ENCODE measurements around the gene MSRB3. TPM values are rescaled to one million over a fixed set of nuclear protein-coding genes. Genes with fewer than 3 reads are reported as not detected.

MSRB3 gene
- polyA plus RNA-seq, 1 of the 3 experiments (the other 2 are of a cell fraction), result 24.3 TPM

DNA sequence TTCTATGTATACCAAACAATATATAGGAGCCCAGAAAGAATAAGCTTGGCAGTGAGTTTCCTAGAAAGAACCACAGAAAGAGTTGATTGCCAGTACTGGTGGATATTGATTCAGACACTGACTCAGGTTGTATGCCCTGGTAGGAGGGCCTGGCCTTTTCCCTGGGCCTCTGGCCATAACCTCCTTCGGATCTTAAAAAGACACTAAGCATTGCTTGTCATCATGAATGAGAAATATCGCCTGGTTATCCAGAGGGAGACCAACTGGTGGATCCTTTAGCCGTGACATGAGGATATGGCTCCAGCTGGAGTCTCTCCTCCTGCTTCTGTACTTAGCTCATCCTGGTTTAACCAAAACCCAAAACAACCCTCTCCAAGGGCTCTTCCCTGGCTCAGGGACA lies 231.5 kb downstream of the MSRB3 start:
- no peak for DNase-seq
- H4K20me1 ChIP-seq (ENCODE audit: insufficient read depth), result no peaks in the 10 kb centered on the region
- H3K4me3 ChIP-seq (ENCODE audit: low read depth in 2 of 2, low read length in 1 of 2), result no peak overlapping the region
- H3F3A ChIP-seq (replicated peaks; ENCODE audit: insufficient read depth), result peaks cover 2% of the 10 kb centered on the region
- CTCF ChIA-PET, result no interaction called here
- TF ChIP-seq EP300 (IDR thresholded peaks at IDR 0.05; ENCODE audit: borderline replicate concordance in 1 of 2, low read depth in 1 of 2, low read length in 1 of 2) (no peak), GATA2 (CRISPR knock-in tag; IDR thresholded peaks at IDR 0.05) (no peak), SMC3 (IDR thresholded peaks at IDR 0.05; ENCODE audit: low read depth, low read length) (no peak), NRF1 (IDR thresholded peaks at IDR 0.05; ENCODE audit: low read depth, low read length) (no peak)
- TF ChIP-seq, protein P1, sequence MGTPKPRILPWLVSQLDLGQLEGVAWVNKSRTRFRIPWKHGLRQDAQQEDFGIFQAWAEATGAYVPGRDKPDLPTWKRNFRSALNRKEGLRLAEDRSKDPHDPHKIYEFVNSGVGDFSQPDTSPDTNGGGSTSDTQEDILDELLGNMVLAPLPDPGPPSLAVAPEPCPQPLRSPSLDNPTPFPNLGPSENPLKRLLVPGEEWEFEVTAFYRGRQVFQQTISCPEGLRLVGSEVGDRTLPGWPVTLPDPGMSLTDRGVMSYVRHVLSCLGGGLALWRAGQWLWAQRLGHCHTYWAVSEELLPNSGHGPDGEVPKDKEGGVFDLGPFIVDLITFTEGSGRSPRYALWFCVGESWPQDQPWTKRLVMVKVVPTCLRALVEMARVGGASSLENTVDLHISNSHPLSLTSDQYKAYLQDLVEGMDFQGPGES (IDR thresholded peaks at IDR 0.05; ENCODE audit: low read depth, low read length), result no peak
- 69% methylated on average over 3 of the region's 3 CpGs for WGBS (ENCODE audit: low lambda C conversion rate)
- no peaks in the 10 kb centered on the region for H3K36me3 ChIP-seq (replicated peaks in 1 of 2; ENCODE audit: control insufficient read depth in 1 of 2, insufficient read depth in 2 of 2, low read length in 1 of 2)
- no peaks in the 10 kb centered on the region for H3K79me2 ChIP-seq (ENCODE audit: insufficient read depth)
- no peaks in the 10 kb centered on the region for H3K9me2 ChIP-seq
- no peak overlapping the region for H3K4me2 ChIP-seq
- H3K9ac ChIP-seq, result no peak overlapping the region
- H3K27me3 ChIP-seq (ENCODE audit: insufficient read depth), result no peaks in the 10 kb centered on the region
- H3K27ac ChIP-seq (ENCODE audit: low read depth in 2 of 2, low read length in 1 of 2), result no peak overlapping the region; a peak in 1 of 4 replicates
- H3K9me3 ChIP-seq, result no peaks in the 10 kb centered on the region
- H2AFZ ChIP-seq (ENCODE audit: low read depth), result no peak overlapping the region
- peaks cover 0 to 2% of the 10 kb centered on the region in 2 experiments; a peak in 2 of 4 replicates for H3K4me1 ChIP-seq (ENCODE audit: control insufficient read depth in 1 of 2, insufficient read depth in 2 of 2, low read depth in 1 of 2, low read length in 1 of 2)
- POLR2A ChIA-PET, result no interaction called here

DNA sequence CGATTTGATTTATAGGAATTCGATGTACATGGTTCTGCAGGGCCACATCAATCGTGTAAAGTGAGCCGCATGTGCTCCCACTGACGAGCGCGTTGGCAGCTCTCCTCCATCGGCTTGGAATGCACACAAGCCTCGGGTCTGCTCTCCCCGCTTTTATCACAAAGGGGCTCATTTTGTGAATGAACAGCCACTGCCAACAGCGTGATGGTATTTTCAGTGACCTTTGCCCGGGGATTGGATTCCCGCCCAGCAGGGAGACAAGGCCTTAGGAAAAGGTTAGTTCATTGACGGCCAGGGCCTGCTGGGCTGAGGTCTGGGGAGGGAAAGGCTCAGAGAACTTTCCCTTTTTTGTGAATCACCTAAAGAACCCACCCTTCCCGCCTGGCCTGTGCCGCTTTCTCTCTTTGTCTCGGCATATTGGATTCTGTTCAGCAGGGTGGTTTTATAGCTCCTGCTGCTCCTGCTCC lies 232.1 kb downstream of the MSRB3 start:
- Histone ChIP-seq H3K9me3 (no peaks in the 10 kb centered on the region), H2AFZ (ENCODE audit: low read depth) (no peak overlapping the region), H3K27ac (ENCODE audit: low read depth in 2 of 2, low read length in 1 of 2) (peak overlapping the region in 1 of 2 experiments; percentile 4; a peak in 1 of 4 replicates), H3K79me2 (ENCODE audit: insufficient read depth) (no peaks in the 10 kb centered on the region), H3K9me2 (no peaks in the 10 kb centered on the region), H3F3A (replicated peaks; ENCODE audit: insufficient read depth) (peaks cover 7% of the 10 kb centered on the region), H3K27me3 (ENCODE audit: insufficient read depth) (no peaks in the 10 kb centered on the region), H3K4me2 (no peak overlapping the region), H3K9ac (no peak overlapping the region), H4K20me1 (ENCODE audit: insufficient read depth) (no peaks in the 10 kb centered on the region), H3K4me1 (ENCODE audit: control insufficient read depth in 1 of 2, insufficient read depth in 2 of 2, low read depth in 1 of 2, low read length in 1 of 2) (peaks cover 0 to 2% of the 10 kb centered on the region in 2 experiments; a peak in 2 of 4 replicates), H3K36me3 (replicated peaks in 1 of 2; ENCODE audit: control insufficient read depth in 1 of 2, insufficient read depth in 2 of 2, low read length in 1 of 2) (no peaks in the 10 kb centered on the region), H3K4me3 (ENCODE audit: low read depth in 2 of 2, low read length in 1 of 2) (no peak overlapping the region)
- TF ChIP-seq RFX5 (IDR thresholded peaks at IDR 0.05; ENCODE audit: low read length) (no peak), TAF1 (IDR thresholded peaks at IDR 0.05; ENCODE audit: borderline replicate concordance, low read depth, low read length) (no peak), SIN3A (IDR thresholded peaks at IDR 0.05; ENCODE audit: borderline replicate concordance, low read depth, low read length) (no peak)
- TF ChIP-seq, protein P2, sequence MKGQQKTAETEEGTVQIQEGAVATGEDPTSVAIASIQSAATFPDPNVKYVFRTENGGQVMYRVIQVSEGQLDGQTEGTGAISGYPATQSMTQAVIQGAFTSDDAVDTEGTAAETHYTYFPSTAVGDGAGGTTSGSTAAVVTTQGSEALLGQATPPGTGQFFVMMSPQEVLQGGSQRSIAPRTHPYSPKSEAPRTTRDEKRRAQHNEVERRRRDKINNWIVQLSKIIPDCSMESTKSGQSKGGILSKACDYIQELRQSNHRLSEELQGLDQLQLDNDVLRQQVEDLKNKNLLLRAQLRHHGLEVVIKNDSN (IDR thresholded peaks at IDR 0.05; ENCODE audit: borderline replicate concordance, low read depth), result no peak
- 76% methylated on average over 15 of the region's 17 CpGs for WGBS (ENCODE audit: low lambda C conversion rate)
- ChIA-PET POLR2A (no interaction called here), CTCF (interaction anchor here (0.6 to 1.1 kb wide), 2 partner anchors 11 to 502 kb away, joined by 3 read pairs; no protein-coding TSS in a partner anchor)
- no peak for DNase-seq
